ENCODE measurements around the gene PTPA. TPM values are rescaled to one million over a fixed set of nuclear protein-coding genes. Genes with fewer than 3 reads are reported as not detected.
"Not testable (repeated sequence)": the region's sequence is repeated elsewhere in the genome, so short reads cannot be mapped to it uniquely, and the experiment has no call there.

PTPA gene
- total and polyA plus RNA-seq, 2 donors (not counting 1 experiment from before 2014, with no cell fraction given), result 190 to 203 TPM

DNA sequence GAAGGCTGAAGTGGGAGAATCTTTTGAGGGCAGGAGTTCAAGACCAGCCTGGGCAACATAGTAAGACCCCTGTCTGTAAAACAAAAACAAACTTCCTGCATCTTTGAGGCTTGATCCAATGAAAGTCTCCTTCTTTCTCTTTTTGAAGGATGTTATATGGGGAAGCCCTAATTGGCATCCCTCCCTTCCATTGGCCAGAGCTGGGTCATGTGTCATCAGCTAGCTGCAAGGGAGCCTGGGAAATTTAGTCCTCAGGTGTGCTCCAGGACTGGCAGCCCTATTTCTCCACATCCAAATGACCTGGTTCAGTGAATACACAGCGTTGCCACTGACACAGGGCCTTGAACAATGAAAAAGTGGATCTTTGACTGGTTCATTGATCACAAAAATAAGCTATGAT, 75.8 kb downstream of the PTPA start:
- Histone ChIP-seq H3K36me3 (ENCODE audit: control insufficient read depth, insufficient read depth, low read length) (no peaks in the 10 kb centered on the region), H3K9me3 (ENCODE audit: control insufficient read depth, insufficient read depth, low read depth, low read length) (no peaks in the 10 kb centered on the region), H3K27me3 (ENCODE audit: control insufficient read depth, insufficient read depth, low read length) (no peaks in the 10 kb centered on the region), H4K20me1 (ENCODE audit: control insufficient read depth, extremely low read depth, insufficient read depth, low read length) (no peaks in the 10 kb centered on the region), H3K27ac (ENCODE audit: insufficient read depth, low read length) (no peak overlapping the region), H3K4me1 (ENCODE audit: control insufficient read depth, extremely low read depth, insufficient read depth, low read length) (peaks cover 2% of the 10 kb centered on the region), H2AFZ (ENCODE audit: low read length) (no peak overlapping the region), H3K4me3 (replicated peaks in 1 of 4; ENCODE audit: control extremely low read depth in 1 of 4, insufficient read depth in 1 of 4, low read depth in 3 of 4, low read length in 4 of 4) (no peak overlapping the region), H3K4me2 (ENCODE audit: extremely low read depth, insufficient read depth, low read length) (no peak overlapping the region), H3K9ac (ENCODE audit: insufficient read depth, low read length) (no peak overlapping the region), H3K79me2 (ENCODE audit: control insufficient read depth, insufficient read depth, low read length) (no peaks in the 10 kb centered on the region)
- TF ChIP-seq EZH2 (IDR thresholded peaks at IDR 0.05; ENCODE audit: low read length, missing control alignments), result no peak
- TF ChIP-seq, protein P1, sequence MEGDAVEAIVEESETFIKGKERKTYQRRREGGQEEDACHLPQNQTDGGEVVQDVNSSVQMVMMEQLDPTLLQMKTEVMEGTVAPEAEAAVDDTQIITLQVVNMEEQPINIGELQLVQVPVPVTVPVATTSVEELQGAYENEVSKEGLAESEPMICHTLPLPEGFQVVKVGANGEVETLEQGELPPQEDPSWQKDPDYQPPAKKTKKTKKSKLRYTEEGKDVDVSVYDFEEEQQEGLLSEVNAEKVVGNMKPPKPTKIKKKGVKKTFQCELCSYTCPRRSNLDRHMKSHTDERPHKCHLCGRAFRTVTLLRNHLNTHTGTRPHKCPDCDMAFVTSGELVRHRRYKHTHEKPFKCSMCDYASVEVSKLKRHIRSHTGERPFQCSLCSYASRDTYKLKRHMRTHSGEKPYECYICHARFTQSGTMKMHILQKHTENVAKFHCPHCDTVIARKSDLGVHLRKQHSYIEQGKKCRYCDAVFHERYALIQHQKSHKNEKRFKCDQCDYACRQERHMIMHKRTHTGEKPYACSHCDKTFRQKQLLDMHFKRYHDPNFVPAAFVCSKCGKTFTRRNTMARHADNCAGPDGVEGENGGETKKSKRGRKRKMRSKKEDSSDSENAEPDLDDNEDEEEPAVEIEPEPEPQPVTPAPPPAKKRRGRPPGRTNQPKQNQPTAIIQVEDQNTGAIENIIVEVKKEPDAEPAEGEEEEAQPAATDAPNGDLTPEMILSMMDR (conservative IDR thresholded peaks at IDR 0.05 in 1 of 2, IDR thresholded peaks at IDR 0.05 in 1 of 2; ENCODE audit: low read depth in 1 of 2, low read length in 2 of 2), result no peak
- DNase-seq (ENCODE audit: low read depth in 2 of 2), result no peak

DNA sequence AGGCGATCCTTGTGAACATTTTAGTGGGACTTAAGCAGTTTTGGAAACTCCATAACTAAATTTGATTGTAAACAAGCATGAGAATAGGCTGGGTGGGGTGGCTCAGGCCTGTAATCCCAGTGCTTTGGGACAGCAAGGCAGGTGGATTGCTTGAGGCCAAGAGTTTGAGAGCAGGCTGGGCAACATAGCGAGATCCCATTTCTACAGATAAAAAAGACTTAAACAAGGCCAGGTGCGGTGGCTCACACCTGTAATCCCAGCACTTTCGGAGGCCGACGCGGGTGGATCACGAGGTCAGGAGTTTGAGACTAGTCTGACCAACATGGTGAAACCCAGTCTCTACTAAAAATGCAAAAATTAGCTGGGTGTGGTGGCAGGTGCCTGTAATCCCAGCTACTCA, 78.8 kb downstream of the PTPA start:
- not testable (repeated sequence) for H4K20me1 ChIP-seq (ENCODE audit: control insufficient read depth, extremely low read depth, insufficient read depth, low read length); H3K79me2 ChIP-seq (ENCODE audit: control insufficient read depth, insufficient read depth, low read length); H3K4me1 ChIP-seq (ENCODE audit: control insufficient read depth, extremely low read depth, insufficient read depth, low read length); H3K4me2 ChIP-seq (ENCODE audit: extremely low read depth, insufficient read depth, low read length); H2AFZ ChIP-seq (ENCODE audit: low read length); H3K9ac ChIP-seq (ENCODE audit: insufficient read depth, low read length); H3K27ac ChIP-seq (ENCODE audit: insufficient read depth, low read length); H3K36me3 ChIP-seq (ENCODE audit: control insufficient read depth, insufficient read depth, low read length); H3K27me3 ChIP-seq (ENCODE audit: control insufficient read depth, insufficient read depth, low read length); DNase-seq (ENCODE audit: low read depth in 2 of 2); H3K4me3 ChIP-seq (replicated peaks in 1 of 4; ENCODE audit: control extremely low read depth in 1 of 4, insufficient read depth in 1 of 4, low read depth in 3 of 4, low read length in 4 of 4); H3K9me3 ChIP-seq (ENCODE audit: control insufficient read depth, insufficient read depth, low read depth, low read length)

DNA sequence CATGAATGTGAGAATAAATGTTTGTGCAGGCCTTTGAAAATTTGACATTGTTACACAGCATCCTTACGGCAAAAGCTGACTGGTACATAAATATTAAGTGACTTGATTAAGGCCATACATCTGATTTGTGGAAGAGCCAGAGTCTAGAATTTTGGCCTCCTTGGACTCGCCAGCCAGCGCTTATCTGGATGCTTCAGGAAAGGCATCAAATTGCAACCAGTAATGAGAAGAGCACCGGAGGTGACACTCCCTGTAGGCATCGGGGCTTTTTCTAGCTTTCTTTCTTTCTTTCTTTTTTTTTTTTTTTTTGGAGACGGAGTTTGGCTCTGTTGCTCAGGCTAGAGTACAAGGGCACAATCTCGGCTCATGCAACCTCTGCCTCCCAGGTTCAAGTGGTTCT, 80.0 kb downstream of the PTPA start:
- no peak overlapping the region for H3K27ac ChIP-seq (ENCODE audit: insufficient read depth, low read length)
- no peaks in the 10 kb centered on the region for H4K20me1 ChIP-seq (ENCODE audit: control insufficient read depth, extremely low read depth, insufficient read depth, low read length)
- no peak overlapping the region for H3K4me2 ChIP-seq (ENCODE audit: extremely low read depth, insufficient read depth, low read length)
- DNase-seq (ENCODE audit: low read depth in 2 of 2), result no peak
- no peak for TF ChIP-seq EZH2 (IDR thresholded peaks at IDR 0.05; ENCODE audit: low read length, missing control alignments)
- TF ChIP-seq, protein P1 (conservative IDR thresholded peaks at IDR 0.05 in 1 of 2, IDR thresholded peaks at IDR 0.05 in 1 of 2; ENCODE audit: low read depth in 1 of 2, low read length in 2 of 2), result no peak
- H3K79me2 ChIP-seq (ENCODE audit: control insufficient read depth, insufficient read depth, low read length), result no peaks in the 10 kb centered on the region
- no peak overlapping the region for H2AFZ ChIP-seq (ENCODE audit: low read length)
- H3K9me3 ChIP-seq (ENCODE audit: control insufficient read depth, insufficient read depth, low read depth, low read length), result no peaks in the 10 kb centered on the region
- no peak overlapping the region for H3K4me3 ChIP-seq (replicated peaks in 1 of 4; ENCODE audit: control extremely low read depth in 1 of 4, insufficient read depth in 1 of 4, low read depth in 3 of 4, low read length in 4 of 4)
- H3K4me1 ChIP-seq (ENCODE audit: control insufficient read depth, extremely low read depth, insufficient read depth, low read length), result no peaks in the 10 kb centered on the region
- no peak overlapping the region for H3K9ac ChIP-seq (ENCODE audit: insufficient read depth, low read length)
- H3K27me3 ChIP-seq (ENCODE audit: control insufficient read depth, insufficient read depth, low read length), result peaks cover 6% of the 10 kb centered on the region
- H3K36me3 ChIP-seq (ENCODE audit: control insufficient read depth, insufficient read depth, low read length), result no peaks in the 10 kb centered on the region
